ENCODE results near the gene FAM162B.
"Not testable (repeated sequence)": the region's sequence is repeated elsewhere in the genome, so short reads cannot be mapped to it uniquely, and the experiment has no call there.

FAM162B gene

GRCh38 chr6:116714761-116715160 is 50.8 kb downstream of the FAM162B start:
- no peaks in the 10 kb centered on the region for H3K27me3 ChIP-seq (ENCODE audit: control insufficient read depth, insufficient read depth, low read length)
- H3K9ac ChIP-seq (ENCODE audit: low read depth, low read length) = no peak overlapping the region
- H3K36me3 ChIP-seq (ENCODE audit: control insufficient read depth, insufficient read depth, low read length) = peaks cover 6% of the 10 kb centered on the region
- H3K4me3 ChIP-seq (ENCODE audit: low read depth, low read length) = no peak overlapping the region
- H3K4me1 ChIP-seq (ENCODE audit: control insufficient read depth, insufficient read depth, low read length) = no peaks in the 10 kb centered on the region
- no peaks in the 10 kb centered on the region for H3K9me3 ChIP-seq (ENCODE audit: control insufficient read depth, insufficient read depth, low read length)

- Histone ChIP-seq H3K9me3 (ENCODE audit: control insufficient read depth, insufficient read depth, low read length) (no peaks in the 10 kb centered on the region), H3K4me3 (ENCODE audit: low read depth, low read length) (no peak overlapping the region), H3K9ac (ENCODE audit: low read depth, low read length) (no peak overlapping the region), H3K4me1 (ENCODE audit: control insufficient read depth, insufficient read depth, low read length) (no peaks in the 10 kb centered on the region), H3K36me3 (ENCODE audit: control insufficient read depth, insufficient read depth, low read length) (peaks cover 6% of the 10 kb centered on the region), H3K27me3 (ENCODE audit: control insufficient read depth, insufficient read depth, low read length) (no peaks in the 10 kb centered on the region)
Observed at GRCh38 chr6:116714296-116714695, 51.2 kb downstream of the FAM162B start.

- no peaks in the 10 kb centered on the region for H3K9me3 ChIP-seq (ENCODE audit: control insufficient read depth, insufficient read depth, low read length)
- H3K4me1 ChIP-seq (ENCODE audit: control insufficient read depth, insufficient read depth, low read length) = no peaks in the 10 kb centered on the region
- no peaks in the 10 kb centered on the region for H3K27me3 ChIP-seq (ENCODE audit: control insufficient read depth, insufficient read depth, low read length)
- H3K9ac ChIP-seq (ENCODE audit: low read depth, low read length) = no peak overlapping the region
- no peak overlapping the region for H3K4me3 ChIP-seq (ENCODE audit: low read depth, low read length)
- no peaks in the 10 kb centered on the region for H3K36me3 ChIP-seq (ENCODE audit: control insufficient read depth, insufficient read depth, low read length)
Observed at GRCh38 chr6:116705917-116706316, 59.6 kb downstream of the FAM162B start.

- H3K36me3 ChIP-seq (ENCODE audit: control insufficient read depth, insufficient read depth, low read length); H3K9ac ChIP-seq (ENCODE audit: low read depth, low read length); H3K9me3 ChIP-seq (ENCODE audit: control insufficient read depth, insufficient read depth, low read length); H3K4me1 ChIP-seq (ENCODE audit: control insufficient read depth, insufficient read depth, low read length); H3K27me3 ChIP-seq (ENCODE audit: control insufficient read depth, insufficient read depth, low read length); H3K4me3 ChIP-seq (ENCODE audit: low read depth, low read length): not testable (repeated sequence)
Observed at GRCh38 chr6:116703888-116704287, 61.6 kb downstream of the FAM162B start.

Measured in iPS-15b (cell line).